Activated naive CD8-positive, alpha-beta T cell treated with anti-CD3 and anti-CD28 coated beads, Interleukin-2, amount 10 ng/mL, durations not matched to agents 7 days and 5 days (primary cell): ENCODE data around the gene GPT2. TPM values are rescaled to one million over a fixed set of nuclear protein-coding genes. Genes with fewer than 3 reads are reported as not detected.
A peak's percentile ranks its signal among the peaks of the same experiment; 100 is the strongest.
"Not testable (repeated sequence)": the region's sequence is repeated elsewhere in the genome, so short reads cannot be mapped to it uniquely, and the experiment has no call there.

Source experiments
- ATAC-seq: fragments of 150-1000 bp; cut with Tn5 transposase; one replicate; pipeline ENCODE4 v1.10.0; 2021; ENCODE audit warnings: low read depth, moderate library complexity
- POLR2A ChIA-PET: fragments of 350-600 bp; sonication (Branson Sonifier 250); formaldehyde crosslinking; loops from one replicate; lab custom pipeline; 2021; ENCODE audit warnings: antibody characterized with exemption; lab: Charles Lee
- DNase-seq: peaks from one replicate; pipeline ENCODE4 v3.0.0; 2021
- H3K27ac Mint-ChIP-seq: one replicate; pipeline ENCODE4 v1.8.0; 2022; ENCODE audit warnings: mild to moderate bottlenecking, mixed read lengths
- H3K27me3 Mint-ChIP-seq: one replicate; pipeline ENCODE4 v1.8.0; 2022; ENCODE audit warnings: mild to moderate bottlenecking, moderate library complexity, mixed read lengths
- H3K36me3 Mint-ChIP-seq: one replicate; pipeline ENCODE4 v1.8.0; 2021; ENCODE audit warnings: mild to moderate bottlenecking, mixed read lengths
- H3K4me1 Mint-ChIP-seq: one replicate; pipeline ENCODE4 v1.8.0; 2021; ENCODE audit warnings: mixed read lengths
- H3K4me3 Mint-ChIP-seq: one replicate; pipeline ENCODE4 v1.8.0; 2022; ENCODE audit warnings: mild to moderate bottlenecking, moderate library complexity, mixed read lengths
- H3K9me3 Mint-ChIP-seq: one replicate; pipeline ENCODE4 v1.8.0; 2021; ENCODE audit warnings: mixed read lengths
- total RNA-seq, 2 experiments: library from RNA; stranded (reverse); gene quantifications; one replicate each; pipeline ENCODE4 v1.2.3, GENCODE V29; 2021

The GPT2 gene
- total RNA-seq, 2 experiments from 2014 or later: 4.8 to 6.3 TPM

DNA sequence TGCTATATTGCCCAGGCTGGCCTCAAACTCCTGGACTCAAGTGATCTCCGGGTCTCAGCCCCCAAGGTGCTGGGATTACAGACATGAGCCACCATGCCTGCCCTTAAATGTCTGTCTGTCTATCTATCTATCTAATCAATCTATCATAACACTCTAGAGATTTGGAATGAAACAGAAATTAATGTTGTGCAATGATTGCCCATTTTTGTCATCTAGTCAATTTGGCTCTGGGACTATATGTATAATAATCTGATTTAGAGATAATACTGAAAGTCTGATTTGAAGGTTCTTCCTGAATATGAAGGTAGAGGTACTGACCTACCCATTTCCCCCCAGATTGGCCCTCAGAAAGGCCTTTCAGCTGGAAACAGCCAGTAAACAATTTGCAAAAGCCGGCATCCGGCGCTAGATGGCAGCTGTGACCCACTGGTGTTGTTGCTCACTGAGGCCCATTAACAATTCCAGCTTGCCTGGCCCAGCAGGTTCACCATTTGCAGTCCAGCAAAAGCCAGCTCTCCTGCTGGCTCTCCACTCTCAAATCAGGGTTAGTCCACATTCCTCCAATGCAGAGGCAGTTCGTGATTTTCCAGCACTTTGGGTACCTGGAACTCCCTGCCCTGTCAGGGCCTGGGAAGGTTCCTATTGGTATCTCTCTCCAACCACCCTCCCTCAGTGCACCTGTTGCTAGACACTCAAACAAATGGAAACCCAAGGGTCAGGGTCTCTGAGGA is 30.3 kb upstream of the GPT2 start:
- POLR2A ChIA-PET: interaction anchor here (0.7 to 1.0 kb wide), 2 partner anchors 9 to 120 kb away, joined by 3 to 5 read pairs; partner anchors contain the start of gene DNAJA2
- no peaks in the 10 kb centered on the region for H3K9me3 Mint-ChIP-seq
- no peak overlapping the region for H3K4me3 Mint-ChIP-seq
- no peak overlapping the region for H3K27ac Mint-ChIP-seq
- H3K27me3 Mint-ChIP-seq: no peaks in the 10 kb centered on the region
- DNase-seq (peak; percentile 67), ATAC-seq (peak; percentile 50)
- no peaks in the 10 kb centered on the region for H3K36me3 Mint-ChIP-seq
- no peaks in the 10 kb centered on the region for H3K4me1 Mint-ChIP-seq

DNA sequence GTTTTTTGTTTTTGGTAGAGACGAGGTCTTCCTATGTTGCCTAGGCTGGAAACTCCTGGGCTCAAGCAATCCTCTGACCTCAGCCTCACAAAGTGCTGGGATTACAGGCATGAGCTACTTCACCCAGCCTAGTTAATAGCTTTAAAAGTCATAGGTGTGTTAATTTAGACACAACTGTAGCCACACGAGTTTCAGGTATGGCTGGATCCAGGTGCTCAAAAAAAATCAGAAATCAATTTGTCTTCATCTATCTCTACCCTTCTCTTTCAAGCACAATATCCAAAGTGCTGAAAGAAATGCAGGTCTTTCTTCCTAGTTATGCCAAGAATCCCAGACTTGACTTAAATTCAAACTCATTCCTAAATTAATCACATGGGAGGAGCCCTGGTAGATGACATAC is 29.3 kb upstream of the GPT2 start:
- H3K27me3 Mint-ChIP-seq: no peaks in the 10 kb centered on the region
- POLR2A ChIA-PET: no interaction called here

DNA sequence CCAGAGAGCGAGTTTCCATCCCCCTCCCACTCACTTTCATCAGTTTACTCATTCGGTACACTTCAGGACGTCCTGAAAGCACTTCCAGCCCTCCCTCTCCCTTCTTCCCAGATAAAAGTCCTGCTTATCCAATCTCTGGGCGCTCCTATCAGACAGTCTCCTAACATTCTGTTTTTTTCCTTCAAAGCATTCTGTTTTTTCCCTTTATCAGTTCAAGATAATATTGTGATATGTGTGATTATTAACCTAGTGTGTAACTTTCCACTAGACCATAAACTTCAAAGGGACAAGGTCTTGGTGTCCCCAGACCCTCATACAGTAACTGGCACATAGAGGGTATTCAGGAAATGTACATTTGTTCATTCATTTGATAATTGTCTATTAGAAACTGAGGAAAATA is 28.8 kb upstream of the GPT2 start:
- Mint-ChIP-seq H3K4me1 (peaks cover 5% of the 10 kb centered on the region), H3K27ac (no peak overlapping the region), H3K4me3 (no peak overlapping the region), H3K27me3 (no peaks in the 10 kb centered on the region), H3K36me3 (no peaks in the 10 kb centered on the region), H3K9me3 (no peaks in the 10 kb centered on the region)
- ATAC-seq: no peak
- POLR2A ChIA-PET: no interaction called here
- no peak for DNase-seq

More for the DNA sequence above, 29.3 kb upstream of the GPT2 start:
- H3K4me3 Mint-ChIP-seq: no peak overlapping the region
- H3K9me3 Mint-ChIP-seq: no peaks in the 10 kb centered on the region
- H3K27ac Mint-ChIP-seq: no peak overlapping the region
- no peak for DNase-seq
- H3K4me1 Mint-ChIP-seq: no peaks in the 10 kb centered on the region
- H3K36me3 Mint-ChIP-seq: no peaks in the 10 kb centered on the region
- no peak for ATAC-seq

DNA sequence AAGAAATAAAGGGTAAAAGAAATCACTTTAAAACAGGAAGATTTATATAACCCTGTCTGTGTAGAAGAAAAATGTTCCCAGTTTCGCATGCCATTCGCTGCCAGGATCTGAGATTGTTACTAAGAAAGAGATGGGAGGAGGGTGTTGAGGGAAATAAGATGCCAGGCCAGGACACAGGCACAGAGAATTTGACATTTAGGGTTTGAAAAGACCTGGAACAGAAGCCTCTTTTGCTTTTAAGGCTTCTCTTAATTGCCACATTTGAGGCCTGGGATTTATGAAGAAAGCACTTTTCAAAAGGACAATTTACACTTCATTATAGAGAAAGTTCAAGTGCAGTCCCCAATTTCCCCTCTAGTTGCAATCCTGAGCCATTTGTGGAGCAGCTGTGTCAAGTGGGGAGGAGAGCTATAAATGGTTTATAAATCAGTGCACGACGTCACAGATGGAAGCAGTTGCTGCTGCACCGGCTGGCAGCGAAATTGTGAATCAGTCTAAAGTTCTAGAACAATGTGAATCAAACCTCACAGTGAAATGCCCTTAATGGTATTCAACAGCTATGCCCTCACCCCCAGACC is 26.7 kb upstream of the GPT2 start:
- POLR2A ChIA-PET: no interaction called here

DNA sequence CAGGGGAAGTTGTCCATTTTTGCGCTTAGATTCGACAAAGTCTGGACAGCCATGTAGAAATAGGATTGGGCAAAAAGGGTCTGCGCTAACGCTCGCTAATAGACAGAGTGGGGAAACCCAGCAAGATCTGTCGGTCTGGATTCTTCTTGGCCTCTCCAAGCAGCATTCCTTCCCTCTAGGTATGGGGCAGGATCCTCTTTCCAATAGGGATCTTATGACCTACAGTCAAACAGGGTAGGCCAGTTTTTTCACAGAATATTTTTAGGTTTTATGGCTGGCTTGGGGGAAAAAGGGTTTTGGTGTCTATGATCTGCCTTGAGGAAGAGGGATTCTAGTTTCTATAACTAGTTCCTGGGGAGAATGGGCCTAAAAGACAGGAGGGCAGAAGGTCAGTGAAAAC is 26.0 kb upstream of the GPT2 start:
- peaks cover 5% of the 10 kb centered on the region for H3K36me3 Mint-ChIP-seq
- H3K27me3 Mint-ChIP-seq: no peaks in the 10 kb centered on the region

More for the DNA sequence above, 26.7 kb upstream of the GPT2 start:
- H3K4me1 Mint-ChIP-seq: peaks cover 8% of the 10 kb centered on the region
- no peaks in the 10 kb centered on the region for H3K27me3 Mint-ChIP-seq
- no peak overlapping the region for H3K4me3 Mint-ChIP-seq
- peaks cover 3% of the 10 kb centered on the region for H3K36me3 Mint-ChIP-seq
- ATAC-seq (no peak), DNase-seq (no peak)
- no peak overlapping the region for H3K27ac Mint-ChIP-seq
- H3K9me3 Mint-ChIP-seq: no peaks in the 10 kb centered on the region

DNA sequence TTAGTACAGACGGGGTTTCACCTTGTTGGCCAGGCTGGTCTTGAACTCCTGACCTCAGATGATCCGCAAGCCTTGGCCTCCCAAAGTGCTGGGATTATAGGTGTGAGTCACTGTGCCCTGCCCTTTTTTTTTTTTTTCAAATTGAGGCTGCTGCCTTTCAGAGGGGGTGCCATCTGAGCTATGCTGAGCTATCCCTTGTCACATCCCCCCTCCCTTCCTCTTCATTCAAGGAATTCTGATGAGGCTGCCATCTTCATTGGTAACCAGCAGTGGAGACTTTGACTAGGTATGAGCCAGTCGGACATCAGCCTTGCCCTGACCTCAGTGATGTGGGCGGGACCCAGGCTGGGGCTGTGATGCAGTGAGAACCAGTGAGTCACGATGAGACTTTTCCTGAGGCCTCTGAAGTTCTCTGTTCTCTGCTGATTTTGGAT is 24.4 kb upstream of the GPT2 start:
- Mint-ChIP-seq H3K9me3 (peaks cover 1% of the 10 kb centered on the region), H3K4me3 (no peak overlapping the region), H3K27me3 (no peaks in the 10 kb centered on the region), H3K27ac (no peak overlapping the region), H3K36me3 (peaks cover 6% of the 10 kb centered on the region), H3K4me1 (peaks cover 17% of the 10 kb centered on the region)
- POLR2A ChIA-PET: no interaction called here
- ATAC-seq (no peak), DNase-seq (no peak)

More for the DNA sequence above, 26.0 kb upstream of the GPT2 start:
- Mint-ChIP-seq H3K4me1 (peaks cover 10% of the 10 kb centered on the region), H3K27ac (no peak overlapping the region), H3K4me3 (no peak overlapping the region), H3K9me3 (peaks cover 1% of the 10 kb centered on the region)
- no peak for ATAC-seq
- POLR2A ChIA-PET: no interaction called here
- DNase-seq: no peak

DNA sequence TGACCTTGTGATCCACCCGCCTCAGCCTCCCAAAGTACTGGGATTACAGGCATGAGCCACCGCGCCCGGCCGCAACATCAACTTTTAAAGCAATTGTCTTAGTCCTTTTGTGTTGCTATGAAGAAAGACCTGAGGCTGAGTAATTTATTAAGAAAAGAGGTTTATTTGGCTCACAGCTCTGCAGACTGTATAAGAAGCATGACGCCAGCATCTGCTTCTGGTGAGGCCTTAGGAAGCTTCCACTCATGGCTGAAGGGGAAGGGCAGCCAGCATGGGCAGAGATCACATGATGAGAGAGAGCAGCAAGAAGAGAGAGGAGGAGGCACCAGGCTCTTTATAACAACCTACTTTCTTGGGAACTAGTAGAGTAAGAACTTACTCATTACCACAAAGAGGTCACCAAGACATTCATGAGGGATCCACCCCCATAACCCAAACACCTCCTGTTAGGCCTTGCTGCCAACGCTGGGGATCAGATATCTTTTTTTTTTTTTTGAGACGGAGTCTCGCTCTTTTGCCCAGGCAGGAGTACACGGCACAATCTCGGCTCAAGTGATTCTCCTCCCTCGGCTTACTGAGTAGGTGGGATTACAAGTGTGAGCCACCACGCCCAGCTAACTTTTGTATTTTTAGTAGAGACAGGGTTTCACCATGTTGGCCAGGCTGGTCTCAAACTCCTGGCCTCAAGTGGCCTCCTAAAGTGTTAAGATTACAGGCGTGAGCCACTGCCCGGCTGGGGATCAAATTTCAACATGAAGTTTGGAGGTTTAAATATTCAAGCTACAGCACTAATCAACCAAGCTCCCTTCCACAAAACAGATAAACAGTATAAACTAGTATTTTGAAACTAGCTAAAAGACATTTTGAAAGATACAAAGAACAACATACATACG is 21.4 kb upstream of the GPT2 start:
- POLR2A ChIA-PET: no interaction called here
- no peak for DNase-seq
- H3K27me3 Mint-ChIP-seq: no peaks in the 10 kb centered on the region
- H3K9me3 Mint-ChIP-seq: peaks cover 3% of the 10 kb centered on the region
- H3K36me3 Mint-ChIP-seq: peaks cover 6% of the 10 kb centered on the region
- peaks cover 17% of the 10 kb centered on the region for H3K4me1 Mint-ChIP-seq
- no peak overlapping the region for H3K4me3 Mint-ChIP-seq
- H3K27ac Mint-ChIP-seq: no peak overlapping the region
- no peak for ATAC-seq

DNA sequence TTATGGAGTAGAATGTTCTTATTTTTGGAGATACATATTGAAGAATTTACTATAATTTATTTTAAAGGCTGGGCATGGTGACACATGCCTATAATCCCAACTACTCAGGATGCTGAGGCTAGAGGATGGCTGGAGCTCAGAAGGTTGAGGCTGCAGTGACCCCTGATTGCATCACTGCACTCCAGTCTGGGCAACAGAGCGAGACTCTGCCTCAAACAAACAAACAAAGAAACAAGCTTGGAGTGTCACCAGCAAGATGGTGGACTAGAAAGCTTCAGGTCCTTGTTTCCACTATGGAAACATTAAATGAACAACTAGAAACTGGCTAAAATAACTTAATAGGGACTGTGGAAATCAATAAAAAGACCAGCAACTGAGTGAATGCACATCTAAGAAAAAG is 17.9 kb upstream of the GPT2 start:
- Mint-ChIP-seq H3K27ac (no peak overlapping the region), H3K27me3 (no peaks in the 10 kb centered on the region), H3K9me3 (peaks cover 3% of the 10 kb centered on the region), H3K4me1 (peaks cover 9% of the 10 kb centered on the region), H3K4me3 (no peak overlapping the region), H3K36me3 (peaks cover 6% of the 10 kb centered on the region)
- no peak for ATAC-seq
- POLR2A ChIA-PET: no interaction called here
- DNase-seq: no peak

DNA sequence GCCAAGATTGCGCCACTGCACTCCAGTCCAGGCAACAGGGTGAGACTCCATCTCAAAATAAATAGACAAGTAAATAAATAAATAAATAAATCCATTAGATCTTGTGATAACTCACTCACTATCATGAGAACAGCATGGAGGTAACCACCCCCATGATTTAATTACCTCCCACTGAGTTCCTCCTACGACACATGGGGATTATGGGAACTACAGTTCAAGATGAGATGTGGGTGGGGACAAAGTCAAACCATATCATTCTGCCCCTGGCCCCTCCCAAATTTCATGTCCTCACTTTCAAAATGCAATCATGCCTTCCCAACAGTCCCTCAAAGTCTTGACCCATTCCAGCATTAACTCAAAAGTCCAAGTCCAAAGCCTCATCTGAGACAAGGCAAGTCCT is 16.7 kb upstream of the GPT2 start:
- H3K36me3 Mint-ChIP-seq, H3K27ac Mint-ChIP-seq, POLR2A ChIA-PET, H3K27me3 Mint-ChIP-seq, H3K4me1 Mint-ChIP-seq, ATAC-seq, H3K9me3 Mint-ChIP-seq, H3K4me3 Mint-ChIP-seq, DNase-seq: not testable (repeated sequence)

DNA sequence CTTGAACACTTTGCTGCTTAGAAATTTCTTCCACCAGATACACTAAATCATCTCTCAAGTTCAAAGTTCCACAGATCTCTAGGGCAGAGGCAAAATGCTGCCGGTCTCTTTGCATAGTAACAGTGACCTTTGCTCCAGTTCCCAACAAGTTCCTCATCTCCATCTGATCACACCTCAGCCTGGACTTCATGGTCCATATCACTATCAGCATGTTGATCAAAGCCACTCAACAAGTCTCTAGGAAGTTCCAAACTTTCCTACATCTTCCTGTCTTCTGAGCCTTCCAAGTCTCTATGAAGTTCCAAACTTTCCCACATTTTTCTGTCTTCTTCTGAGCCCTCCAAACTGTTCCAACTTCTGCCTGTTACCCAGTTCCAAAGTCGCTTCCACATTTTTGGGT is 15.3 kb upstream of the GPT2 start:
- H3K4me1 Mint-ChIP-seq, H3K27ac Mint-ChIP-seq, ATAC-seq: not testable (repeated sequence)

DNA sequence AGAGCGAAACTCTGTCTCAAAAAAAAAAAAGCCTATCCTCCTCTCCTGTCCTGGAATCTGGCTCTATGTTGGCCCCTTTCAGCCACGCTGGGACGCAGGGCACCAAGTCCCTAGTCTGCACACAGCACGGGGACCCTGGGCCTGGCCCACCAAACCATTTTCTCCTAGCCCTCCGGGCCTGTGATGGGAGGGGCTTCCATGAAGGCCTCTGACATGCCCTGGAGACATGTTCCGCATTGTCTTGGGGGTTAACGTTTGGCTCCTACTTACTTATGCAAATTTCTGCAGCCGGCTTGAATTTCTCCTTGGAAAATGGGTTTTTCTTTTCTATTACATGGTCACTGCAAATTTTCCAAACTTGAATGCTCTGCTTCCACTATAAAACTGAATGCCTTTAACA is 12.6 kb upstream of the GPT2 start:
- Mint-ChIP-seq H3K4me1 (no peaks in the 10 kb centered on the region), H3K9me3 (peaks cover 2% of the 10 kb centered on the region), H3K27me3 (peaks cover 2% of the 10 kb centered on the region), H3K27ac (no peak overlapping the region), H3K4me3 (no peak overlapping the region), H3K36me3 (no peaks in the 10 kb centered on the region)
- ATAC-seq: no peak
- DNase-seq: no peak
- POLR2A ChIA-PET: no interaction called here

More for the DNA sequence above, 15.3 kb upstream of the GPT2 start:
- H3K4me3 Mint-ChIP-seq, DNase-seq, H3K9me3 Mint-ChIP-seq, H3K27me3 Mint-ChIP-seq, H3K36me3 Mint-ChIP-seq, POLR2A ChIA-PET: not testable (repeated sequence)

DNA sequence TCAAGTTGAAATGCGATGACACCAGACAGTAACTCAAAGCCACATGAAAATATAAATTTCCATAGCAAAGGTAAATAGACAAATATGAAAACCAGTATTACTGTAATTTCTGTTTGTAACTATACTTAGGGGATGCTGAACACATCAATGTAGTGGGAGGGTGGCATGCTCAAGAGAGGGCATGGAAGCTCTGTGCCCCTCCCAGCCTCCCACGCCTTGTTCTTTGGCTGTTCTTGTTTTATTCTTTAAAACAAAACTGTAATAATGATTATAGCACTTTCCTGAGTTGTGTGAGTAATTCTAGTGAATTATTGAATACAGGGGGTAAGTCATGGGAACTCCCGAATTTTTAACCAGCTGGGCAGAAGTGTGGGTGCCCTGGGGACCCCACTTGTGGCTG is 11.0 kb upstream of the GPT2 start:
- Mint-ChIP-seq H3K36me3 (no peaks in the 10 kb centered on the region), H3K9me3 (no peaks in the 10 kb centered on the region), H3K27ac (no peak overlapping the region), H3K27me3 (peaks cover 5% of the 10 kb centered on the region), H3K4me1 (no peaks in the 10 kb centered on the region), H3K4me3 (no peak overlapping the region)
- DNase-seq (no peak), ATAC-seq (no peak)
- POLR2A ChIA-PET: interaction anchor here (0.6 kb wide), 1 partner anchor 124 kb away, joined by 3 read pairs; no protein-coding TSS in a partner anchor

DNA sequence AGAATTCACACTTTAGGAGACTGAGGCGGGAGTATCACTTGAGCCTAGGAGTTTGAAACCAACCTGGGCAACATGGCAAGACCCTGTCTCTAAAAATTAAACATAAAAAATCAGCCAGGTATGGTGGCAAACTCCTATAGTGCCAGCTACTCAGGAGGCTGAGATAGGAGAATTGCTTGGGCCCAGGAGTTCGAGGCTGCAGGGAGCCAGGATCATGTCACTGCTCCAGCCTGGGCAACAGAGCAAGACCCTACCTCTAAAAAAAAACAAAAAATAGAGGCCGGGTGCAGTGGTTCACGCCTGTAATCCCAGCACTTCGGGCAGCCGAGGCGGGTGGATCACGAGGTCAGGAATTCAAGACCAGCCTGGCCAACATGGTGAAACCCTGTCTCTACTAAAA is 8.9 kb upstream of the GPT2 start:
- no peak overlapping the region for H3K27ac Mint-ChIP-seq
- no peaks in the 10 kb centered on the region for H3K9me3 Mint-ChIP-seq
- ATAC-seq (no peak), DNase-seq (no peak)
- POLR2A ChIA-PET: no interaction called here
- no peaks in the 10 kb centered on the region for H3K36me3 Mint-ChIP-seq
- H3K4me3 Mint-ChIP-seq: no peak overlapping the region
- H3K4me1 Mint-ChIP-seq: no peaks in the 10 kb centered on the region
- peaks cover 13% of the 10 kb centered on the region for H3K27me3 Mint-ChIP-seq
